ENCODE measurements around the gene CASTOR1.

The CASTOR1 gene

GRCh38 chr22:30285176-30285845 lies 4.0 kb downstream of the CASTOR1 start:
- Histone ChIP-seq H4K20me1 (ENCODE audit: insufficient read depth, low read length) (no peaks in the 10 kb centered on the region), H3F3A (ENCODE audit: insufficient read depth, low read length) (no peaks in the 10 kb centered on the region), H3K9ac (ENCODE audit: low read length) (no peak overlapping the region), H3K4me3 (ENCODE audit: low read depth, low read length, poor library complexity, severe bottlenecking) (no peak overlapping the region), H3K4me1 (ENCODE audit: insufficient read depth, low read length, severe bottlenecking) (peaks cover 16% of the 10 kb centered on the region), H3K27me3 (ENCODE audit: insufficient read depth, low read length) (no peaks in the 10 kb centered on the region), H3K27ac (ENCODE audit: low read depth, low read length, poor library complexity, severe bottlenecking) (no peak overlapping the region), H3K4me2 (ENCODE audit: low read length) (no peak overlapping the region), H3K36me3 (ENCODE audit: insufficient read depth, low read length) (no peaks in the 10 kb centered on the region), H2AFZ (ENCODE audit: low read length) (no peak overlapping the region), H3K9me3 (ENCODE audit: low read length) (no peaks in the 10 kb centered on the region), H3K9me2 (ENCODE audit: low read depth, low read length) (no peaks in the 10 kb centered on the region), H3K79me2 (ENCODE audit: insufficient read depth, low read length) (no peaks in the 10 kb centered on the region)
- TF ChIP-seq EZH2 (IDR thresholded peaks at IDR 0.05; ENCODE audit: borderline replicate concordance, low read length) (no peak), CTCF (IDR thresholded peaks at IDR 0.05; ENCODE audit: low read length) (no peak)

GRCh38 chr22:30284666-30285065 lies 4.6 kb downstream of the CASTOR1 start:
- Histone ChIP-seq H3F3A (ENCODE audit: insufficient read depth, low read length) (no peaks in the 10 kb centered on the region), H3K9ac (ENCODE audit: low read length) (no peak overlapping the region), H2AFZ (ENCODE audit: low read length) (no peak overlapping the region), H3K27ac (ENCODE audit: low read depth, low read length, poor library complexity, severe bottlenecking) (no peak overlapping the region), H3K36me3 (ENCODE audit: insufficient read depth, low read length) (no peaks in the 10 kb centered on the region), H3K9me2 (ENCODE audit: low read depth, low read length) (no peaks in the 10 kb centered on the region), H3K79me2 (ENCODE audit: insufficient read depth, low read length) (no peaks in the 10 kb centered on the region), H3K9me3 (ENCODE audit: low read length) (no peaks in the 10 kb centered on the region), H4K20me1 (ENCODE audit: insufficient read depth, low read length) (no peaks in the 10 kb centered on the region), H3K4me3 (ENCODE audit: low read depth, low read length, poor library complexity, severe bottlenecking) (no peak overlapping the region), H3K4me2 (ENCODE audit: low read length) (no peak overlapping the region), H3K27me3 (ENCODE audit: insufficient read depth, low read length) (no peaks in the 10 kb centered on the region), H3K4me1 (ENCODE audit: insufficient read depth, low read length, severe bottlenecking) (peaks cover 10% of the 10 kb centered on the region)
- TF ChIP-seq CTCF (IDR thresholded peaks at IDR 0.05; ENCODE audit: low read length) (no peak), EZH2 (IDR thresholded peaks at IDR 0.05; ENCODE audit: borderline replicate concordance, low read length) (no peak)

GRCh38 chr22:30284172-30284571 lies 5.1 kb downstream of the CASTOR1 start:
- Histone ChIP-seq H3K27ac (ENCODE audit: low read depth, low read length, poor library complexity, severe bottlenecking) (no peak overlapping the region), H4K20me1 (ENCODE audit: insufficient read depth, low read length) (no peaks in the 10 kb centered on the region), H3K9me3 (ENCODE audit: low read length) (no peaks in the 10 kb centered on the region), H3K9me2 (ENCODE audit: low read depth, low read length) (no peaks in the 10 kb centered on the region), H3K9ac (ENCODE audit: low read length) (no peak overlapping the region), H2AFZ (ENCODE audit: low read length) (no peak overlapping the region), H3F3A (ENCODE audit: insufficient read depth, low read length) (no peaks in the 10 kb centered on the region), H3K27me3 (ENCODE audit: insufficient read depth, low read length) (no peaks in the 10 kb centered on the region), H3K79me2 (ENCODE audit: insufficient read depth, low read length) (no peaks in the 10 kb centered on the region), H3K4me2 (ENCODE audit: low read length) (no peak overlapping the region), H3K36me3 (ENCODE audit: insufficient read depth, low read length) (no peaks in the 10 kb centered on the region), H3K4me1 (ENCODE audit: insufficient read depth, low read length, severe bottlenecking) (peaks cover 10% of the 10 kb centered on the region), H3K4me3 (ENCODE audit: low read depth, low read length, poor library complexity, severe bottlenecking) (no peak overlapping the region)
- TF ChIP-seq EZH2 (IDR thresholded peaks at IDR 0.05; ENCODE audit: borderline replicate concordance, low read length) (no peak), CTCF (IDR thresholded peaks at IDR 0.05; ENCODE audit: low read length) (no peak)
